Loucy (cell line): Measurements from ENCODE around the gene MED26.

Experiments
- CTCF ChIP-seq: fragments of 200-600 bp; sonication (generic); conservative IDR thresholded peaks from 2 replicates; pipeline ENCODE4 v1.5.1; 2014; ENCODE audit warnings: mild to moderate bottlenecking, antibody characterized with exemption, low read length
- EZH2phosphoT487 ChIP-seq: fragments of 200-600 bp; IDR thresholded peaks from 2 replicates; pipeline ENCODE4 v1.6.1; 2018; ENCODE audit warnings: antibody characterized with exemption, mild to moderate bottlenecking, moderate library complexity, borderline replicate concordance

GRCh38 chr19:16654140-16654539, 26.1 kb upstream of the MED26 start:
- no peak for TF ChIP-seq CTCF
- no peak for TF ChIP-seq EZH2phosphoT487
